DND-41 (cell line): ENCODE measurements around the gene MVB12B.
"Not testable (repeated sequence)": the region's sequence is repeated elsewhere in the genome, so short reads cannot be mapped to it uniquely, and the experiment has no call there.

Experiments used
- ATAC-seq: fragments of 200-7000 bp; cut with Tn5 transposase; 3 replicates; pipeline ENCODE4 v1.9.1; 2021; ENCODE audit warnings: low read depth; ENCODE audit not compliant: insufficient read depth
- DNase-seq: peaks from one replicate; pipeline ENCODE4 v3.0.0-alpha.2; 2020
- H2AFZ ChIP-seq: 2 replicates; pipeline ENCODE4 v1.6.0; 2012; ENCODE audit warnings: low read depth, low read length
- H3K27ac ChIP-seq: 2 replicates; pipeline ENCODE4 v1.5.1; 2012; ENCODE audit warnings: low read length, inconsistent platforms
- H3K27me3 ChIP-seq: fragments of 200-600 bp; sonication (generic); 2 replicates; pipeline ENCODE4 v1.6.0; 2012; ENCODE audit warnings: low read length, mild to moderate bottlenecking, inconsistent platforms; ENCODE audit not compliant: insufficient read depth, poor library complexity
- H3K36me3 ChIP-seq: 2 replicates; pipeline ENCODE4 v1.5.1; 2012; ENCODE audit warnings: low read length, inconsistent platforms; ENCODE audit not compliant: insufficient read depth
- H3K4me1 ChIP-seq: 2 replicates; pipeline ENCODE4 v1.5.1; 2012; ENCODE audit warnings: mild to moderate bottlenecking, low read length; ENCODE audit not compliant: insufficient read depth
- H3K4me2 ChIP-seq: 2 replicates; pipeline ENCODE4 v1.6.0; 2012; ENCODE audit warnings: mild to moderate bottlenecking, moderate library complexity, low read length, inconsistent platforms; ENCODE audit not compliant: insufficient read depth
- H3K4me3 ChIP-seq, 2 experiments: fragments of 200-600 bp in 1 of 2; shearing (Covaris generic) in 1 of 2; 2 replicates each; pipeline ENCODE4 v1.5.1; 2012 to 2016; ENCODE audit warnings: inconsistent platforms in 2 of 2, low read length in 2 of 2, mild to moderate bottlenecking in 2 of 2, low read depth in 1 of 2, moderate library complexity in 1 of 2
- H3K79me2 ChIP-seq: 2 replicates; pipeline ENCODE4 v1.6.0; 2012; ENCODE audit warnings: low read length, inconsistent platforms; ENCODE audit not compliant: insufficient read depth
- H3K9ac ChIP-seq: 2 replicates; pipeline ENCODE4 v1.6.0; 2012; ENCODE audit warnings: low read depth, mild to moderate bottlenecking, inconsistent platforms, low read length, moderate library complexity
- H3K9me3 ChIP-seq: 2 replicates; pipeline ENCODE4 v1.5.1; 2012; ENCODE audit warnings: low read length, moderate library complexity, mild to moderate bottlenecking, inconsistent platforms; ENCODE audit not compliant: insufficient read depth, severe bottlenecking
- H4K20me1 ChIP-seq: 2 replicates; pipeline ENCODE4 v1.6.0; 2012; ENCODE audit warnings: low read length; ENCODE audit not compliant: insufficient read depth
- CTCF ChIP-seq: IDR thresholded peaks from 2 replicates; pipeline ENCODE4 v1.5.1; 2012; ENCODE audit warnings: borderline replicate concordance, low read length, moderate library complexity, mild to moderate bottlenecking; ENCODE audit not compliant: poor library complexity, severe bottlenecking; ENCODE audit errors: extremely low read depth
- EZH2 ChIP-seq: IDR thresholded peaks from 3 replicates; pipeline ENCODE4 v1.6.1; 2012; ENCODE audit warnings: borderline replicate concordance, low read depth, mild to moderate bottlenecking, moderate library complexity, low read length, inconsistent platforms; ENCODE audit not compliant: severe bottlenecking

Gene MVB12B

GRCh38 chr9:126538550-126538949 lies 211.9 kb downstream of the MVB12B start:
- Histone ChIP-seq H3K27me3 (peaks cover 3% of the 10 kb centered on the region), H3K9me3 (no peaks in the 10 kb centered on the region), H3K27ac (no peak overlapping the region), H4K20me1 (no peaks in the 10 kb centered on the region), H3K79me2 (no peaks in the 10 kb centered on the region), H3K4me3 (no peak overlapping the region), H3K36me3 (no peaks in the 10 kb centered on the region), H3K4me1 (no peaks in the 10 kb centered on the region), H3K4me2 (no peak overlapping the region), H2AFZ (no peak overlapping the region), H3K9ac (no peak overlapping the region)
- ATAC-seq (no peak), DNase-seq (no peak)
- TF ChIP-seq EZH2 = no peak
- no peak for TF ChIP-seq CTCF

GRCh38 chr9:126540398-126540797 lies 213.8 kb downstream of the MVB12B start:
- not testable (repeated sequence) for H2AFZ ChIP-seq, DNase-seq, H3K9me3 ChIP-seq, H3K27me3 ChIP-seq, H3K4me1 ChIP-seq, H4K20me1 ChIP-seq, H3K36me3 ChIP-seq, ATAC-seq, H3K27ac ChIP-seq, H3K4me3 ChIP-seq, H3K9ac ChIP-seq, H3K79me2 ChIP-seq, H3K4me2 ChIP-seq

GRCh38 chr9:126543490-126543889 lies 216.9 kb downstream of the MVB12B start:
- no peaks in the 10 kb centered on the region for H3K36me3 ChIP-seq
- DNase-seq (no peak), ATAC-seq (no peak)

GRCh38 chr9:126545106-126545505 lies 218.5 kb downstream of the MVB12B start:
- H3K79me2 ChIP-seq = no peaks in the 10 kb centered on the region
- H3K9ac ChIP-seq = no peak overlapping the region
- ATAC-seq = no peak
- no peak for TF ChIP-seq CTCF
- no peaks in the 10 kb centered on the region for H3K9me3 ChIP-seq
- H3K36me3 ChIP-seq = no peaks in the 10 kb centered on the region
- no peak overlapping the region for H3K4me3 ChIP-seq
- no peak overlapping the region for H2AFZ ChIP-seq
- H3K4me1 ChIP-seq = no peaks in the 10 kb centered on the region
- no peaks in the 10 kb centered on the region for H4K20me1 ChIP-seq
- no peak overlapping the region for H3K27ac ChIP-seq
- H3K27me3 ChIP-seq = no peaks in the 10 kb centered on the region
- no peak for DNase-seq
- H3K4me2 ChIP-seq = no peak overlapping the region

More at GRCh38 chr9:126543490-126543889, 216.9 kb downstream of the MVB12B start:
- Histone ChIP-seq H3K4me1 (no peaks in the 10 kb centered on the region), H3K9me3 (no peaks in the 10 kb centered on the region), H3K79me2 (no peaks in the 10 kb centered on the region), H3K9ac (no peak overlapping the region), H3K27me3 (no peaks in the 10 kb centered on the region), H3K4me2 (no peak overlapping the region), H3K4me3 (no peak overlapping the region), H3K27ac (no peak overlapping the region), H4K20me1 (no peaks in the 10 kb centered on the region), H2AFZ (no peak overlapping the region)
- no peak for TF ChIP-seq CTCF
- no peak for TF ChIP-seq EZH2
